T-helper 2 cell treated with Interferon-gamma antibody and Interleukin-4, amounts not matched to agents 5 μg/mL and 100 μg/mL, for 36 hours (primary cell): ENCODE results near the gene CDK19.

ENCODE experiments used
- DNase-seq: peaks from one replicate; pipeline ENCODE4 v3.0.0; 2021; ENCODE audit warnings: low spot score
- H3K27ac Mint-ChIP-seq: one replicate; pipeline ENCODE4 v1.8.0; 2021; ENCODE audit warnings: mild to moderate bottlenecking, mixed read lengths
- H3K27me3 Mint-ChIP-seq: one replicate; pipeline ENCODE4 v1.8.0; 2021; ENCODE audit warnings: low read depth, mixed read lengths
- H3K36me3 Mint-ChIP-seq: one replicate; pipeline ENCODE4 v1.8.0; 2021; ENCODE audit warnings: low read depth, mixed read lengths
- H3K4me1 Mint-ChIP-seq: one replicate; pipeline ENCODE4 v1.8.0; 2021; ENCODE audit warnings: low read depth, mixed read lengths
- H3K4me3 Mint-ChIP-seq: one replicate; pipeline ENCODE4 v1.8.0; 2022; ENCODE audit warnings: mild to moderate bottlenecking, moderate library complexity, mixed read lengths
- H3K9me3 Mint-ChIP-seq: one replicate; pipeline ENCODE4 v1.8.0; 2021; ENCODE audit warnings: mixed read lengths

Gene CDK19

GRCh38 chr6:110661414-110661813 lies 153.9 kb downstream of the CDK19 start:
- no peak for DNase-seq
- H3K4me1 Mint-ChIP-seq: peaks cover 9% of the 10 kb centered on the region
- no peak overlapping the region for H3K27ac Mint-ChIP-seq
- H3K36me3 Mint-ChIP-seq: peaks cover 32% of the 10 kb centered on the region
- peaks cover 5% of the 10 kb centered on the region for H3K9me3 Mint-ChIP-seq
- H3K27me3 Mint-ChIP-seq: no peaks in the 10 kb centered on the region
- H3K4me3 Mint-ChIP-seq: no peak overlapping the region

DNA sequence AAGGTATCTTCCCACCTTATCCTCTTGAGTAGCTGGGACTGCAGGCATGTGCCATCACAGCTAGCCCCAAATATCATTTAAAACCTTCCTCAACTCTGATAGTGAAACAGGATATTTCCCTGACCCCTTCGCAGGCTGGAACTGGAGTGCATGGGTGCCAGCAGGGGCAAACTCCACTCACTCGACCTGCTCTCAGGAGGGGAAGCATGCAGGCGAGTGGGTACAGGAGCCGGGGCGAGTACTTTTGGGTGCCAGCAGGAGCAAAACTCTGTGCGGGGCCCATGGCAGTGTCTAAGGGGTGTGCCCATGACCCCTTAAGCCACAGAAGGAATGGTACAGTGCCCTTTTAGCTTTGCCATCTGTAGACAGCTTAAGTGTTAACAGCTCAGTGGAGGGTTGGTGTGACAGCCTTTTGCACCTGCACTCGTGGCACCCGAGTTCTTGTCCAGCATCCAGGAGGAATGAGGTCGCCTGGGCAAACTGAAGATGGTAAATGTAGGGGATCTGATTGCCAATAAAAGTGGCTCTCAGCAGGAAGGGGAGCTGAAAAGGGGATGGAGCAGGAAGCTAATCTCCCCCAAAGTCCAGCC lies 155.1 kb downstream of the CDK19 start:
- Mint-ChIP-seq H3K27me3 (no peaks in the 10 kb centered on the region), H3K4me1 (peaks cover 7% of the 10 kb centered on the region), H3K9me3 (peaks cover 5% of the 10 kb centered on the region), H3K4me3 (no peak overlapping the region), H3K36me3 (peaks cover 37% of the 10 kb centered on the region), H3K27ac (no peak overlapping the region)
- DNase-seq: no peak

GRCh38 chr6:110658631-110659211 lies 156.5 kb downstream of the CDK19 start:
- H3K4me1 Mint-ChIP-seq: peaks cover 7% of the 10 kb centered on the region
- no peak overlapping the region for H3K4me3 Mint-ChIP-seq
- peaks cover 5% of the 10 kb centered on the region for H3K9me3 Mint-ChIP-seq
- H3K36me3 Mint-ChIP-seq: peaks cover 28% of the 10 kb centered on the region
- no peaks in the 10 kb centered on the region for H3K27me3 Mint-ChIP-seq
- no peak for DNase-seq
- no peak overlapping the region for H3K27ac Mint-ChIP-seq

GRCh38 chr6:110656492-110656891 lies 158.8 kb downstream of the CDK19 start:
- DNase-seq: no peak
- Mint-ChIP-seq H3K4me1 (peaks cover 15% of the 10 kb centered on the region), H3K36me3 (peaks cover 25% of the 10 kb centered on the region), H3K4me3 (no peak overlapping the region), H3K27me3 (no peaks in the 10 kb centered on the region), H3K9me3 (peaks cover 5% of the 10 kb centered on the region), H3K27ac (no peak overlapping the region)

- Mint-ChIP-seq H3K9me3 (peaks cover 3% of the 10 kb centered on the region), H3K27ac (no peak overlapping the region), H3K4me3 (no peak overlapping the region)
These were observed 159.4 kb downstream of the CDK19 start for GRCh38 chr6:110655821-110656220.

GRCh38 chr6:110654096-110654820 lies 161.0 kb downstream of the CDK19 start:
- H3K27ac Mint-ChIP-seq: no peak overlapping the region
- DNase-seq: no peak

More at GRCh38 chr6:110655821-110656220, 159.4 kb downstream of the CDK19 start:
- no peak for DNase-seq
- Mint-ChIP-seq H3K4me1 (peaks cover 19% of the 10 kb centered on the region), H3K36me3 (peaks cover 23% of the 10 kb centered on the region), H3K27me3 (no peaks in the 10 kb centered on the region)

DNA sequence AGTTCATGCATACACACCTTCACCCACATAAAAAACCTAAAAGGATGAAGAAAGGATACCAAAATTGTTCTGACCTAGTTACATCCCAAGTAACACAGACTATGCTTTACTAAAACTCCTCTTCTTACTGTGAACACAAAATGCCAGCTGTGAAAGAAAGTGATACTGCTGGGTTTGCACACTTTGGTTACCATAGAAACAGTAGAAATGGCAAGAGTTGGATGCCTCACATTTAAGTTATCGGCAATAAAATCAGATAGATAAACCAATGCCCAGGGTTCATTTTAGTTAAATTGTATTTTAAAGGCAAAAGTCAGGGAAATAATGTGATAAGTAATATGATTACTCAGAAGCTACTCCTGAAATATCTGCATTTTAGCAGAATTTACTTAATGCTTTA lies 161.9 kb downstream of the CDK19 start:
- Mint-ChIP-seq H3K4me3 (no peak overlapping the region), H3K36me3 (peaks cover 22% of the 10 kb centered on the region), H3K27ac (no peak overlapping the region), H3K9me3 (no peaks in the 10 kb centered on the region), H3K4me1 (peaks cover 24% of the 10 kb centered on the region), H3K27me3 (no peaks in the 10 kb centered on the region)
- DNase-seq: no peak

More at GRCh38 chr6:110654096-110654820, 161.0 kb downstream of the CDK19 start:
- Mint-ChIP-seq H3K9me3 (no peaks in the 10 kb centered on the region), H3K36me3 (peaks cover 19% of the 10 kb centered on the region), H3K4me1 (peaks cover 21% of the 10 kb centered on the region), H3K27me3 (no peaks in the 10 kb centered on the region), H3K4me3 (no peak overlapping the region)

- no peak for DNase-seq
- Mint-ChIP-seq H3K27ac (peak overlapping the region; percentile 4), H3K4me1 (peaks cover 31% of the 10 kb centered on the region), H3K36me3 (peaks cover 25% of the 10 kb centered on the region), H3K9me3 (no peaks in the 10 kb centered on the region), H3K4me3 (no peak overlapping the region), H3K27me3 (no peaks in the 10 kb centered on the region)
These were observed 162.7 kb downstream of the CDK19 start for GRCh38 chr6:110652520-110652919.

GRCh38 chr6:110650755-110651154 lies 164.5 kb downstream of the CDK19 start:
- DNase-seq: no peak
- Mint-ChIP-seq H3K27me3 (no peaks in the 10 kb centered on the region), H3K9me3 (peaks cover 3% of the 10 kb centered on the region), H3K27ac (no peak overlapping the region), H3K4me3 (no peak overlapping the region), H3K36me3 (peaks cover 34% of the 10 kb centered on the region), H3K4me1 (peaks cover 38% of the 10 kb centered on the region)

DNA sequence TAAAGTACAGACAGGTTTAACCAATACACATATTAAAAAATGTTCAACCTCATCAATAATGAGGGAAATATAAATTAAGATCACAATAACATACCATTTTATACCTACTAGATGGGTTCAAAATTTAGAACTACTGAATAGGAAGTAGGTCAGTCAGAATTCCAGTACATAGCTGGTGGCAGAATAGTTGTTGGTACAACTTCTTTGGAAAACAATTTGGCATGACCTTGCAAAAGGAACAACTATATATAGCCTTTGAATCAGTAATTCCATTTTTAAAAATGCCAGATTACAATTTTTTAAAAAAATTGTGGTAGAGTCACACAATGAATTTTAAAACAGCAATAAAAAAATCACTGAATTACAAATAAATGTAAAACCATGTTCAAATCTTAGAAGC lies 165.6 kb downstream of the CDK19 start:
- Mint-ChIP-seq H3K4me3 (no peak overlapping the region), H3K4me1 (peaks cover 41% of the 10 kb centered on the region), H3K36me3 (peaks cover 37% of the 10 kb centered on the region), H3K27me3 (no peaks in the 10 kb centered on the region), H3K27ac (no peak overlapping the region), H3K9me3 (peaks cover 9% of the 10 kb centered on the region)
- no peak for DNase-seq

GRCh38 chr6:110646951-110647910 lies 168.0 kb downstream of the CDK19 start:
- H3K27ac Mint-ChIP-seq: peak overlapping the region; percentile 77
- no peaks in the 10 kb centered on the region for H3K27me3 Mint-ChIP-seq
- DNase-seq: no peak
- H3K4me3 Mint-ChIP-seq: peak overlapping the region; percentile 40
- H3K4me1 Mint-ChIP-seq: peaks cover 33% of the 10 kb centered on the region
- H3K9me3 Mint-ChIP-seq: peaks cover 9% of the 10 kb centered on the region
- peaks cover 47% of the 10 kb centered on the region for H3K36me3 Mint-ChIP-seq

DNA sequence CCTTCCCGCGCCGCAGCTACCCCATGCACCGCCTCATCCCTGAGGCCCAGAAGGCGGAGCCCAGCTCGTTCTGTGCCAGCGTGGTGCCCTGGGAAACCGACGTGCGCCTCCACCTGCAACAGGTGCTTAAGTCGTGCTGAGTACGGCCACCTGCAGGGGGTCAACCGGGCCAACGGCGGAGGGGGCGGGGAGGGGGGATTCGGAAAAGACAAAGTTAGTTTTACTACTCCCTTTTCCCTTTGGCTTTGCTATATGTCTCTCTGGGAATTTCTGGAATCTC lies 168.9 kb downstream of the CDK19 start:
- Mint-ChIP-seq H3K27ac (no peak overlapping the region), H3K4me3 (no peak overlapping the region), H3K36me3 (peaks cover 48% of the 10 kb centered on the region), H3K27me3 (no peaks in the 10 kb centered on the region), H3K4me1 (peaks cover 31% of the 10 kb centered on the region), H3K9me3 (peaks cover 9% of the 10 kb centered on the region)
- DNase-seq: no peak

DNA sequence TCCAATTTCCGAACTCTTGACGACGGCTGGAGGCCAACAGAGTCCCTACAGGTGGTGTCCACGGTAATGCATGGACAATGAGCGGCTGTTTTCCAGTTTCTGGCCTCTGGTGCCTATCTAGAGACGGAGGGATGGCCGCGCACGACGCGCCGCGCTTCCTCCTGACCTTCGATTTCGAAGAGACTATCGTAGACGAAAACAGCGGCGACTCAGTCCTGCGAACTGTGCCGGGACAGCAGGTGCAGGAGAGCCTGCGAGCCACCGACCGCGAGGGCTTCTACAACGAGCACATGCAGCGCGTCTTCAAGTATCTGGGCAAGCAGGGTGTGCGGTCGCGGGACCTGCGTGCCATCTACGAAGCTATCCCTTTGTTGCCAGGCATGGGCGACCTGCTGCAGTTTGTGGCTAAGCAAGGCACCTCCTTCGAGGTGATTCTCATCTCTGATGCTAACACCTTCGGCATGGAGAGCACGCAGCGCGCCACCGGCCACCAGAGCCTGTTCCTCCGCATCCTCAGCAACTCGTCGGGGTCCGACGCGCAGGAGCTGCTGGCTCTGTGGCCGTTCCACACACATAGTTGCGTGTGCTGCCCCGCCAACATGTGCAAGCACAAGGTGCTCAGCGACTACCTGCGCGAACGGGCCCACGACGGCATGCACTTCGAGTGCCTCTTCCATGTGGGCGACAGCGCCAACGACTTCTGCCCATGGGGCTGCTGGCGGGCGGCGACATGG lies 169.4 kb downstream of the CDK19 start:
- peaks cover 28% of the 10 kb centered on the region for H3K4me1 Mint-ChIP-seq
- no peak for DNase-seq
- no peak overlapping the region for H3K27ac Mint-ChIP-seq
- H3K36me3 Mint-ChIP-seq: peaks cover 47% of the 10 kb centered on the region
- no peaks in the 10 kb centered on the region for H3K27me3 Mint-ChIP-seq
- no peak overlapping the region for H3K4me3 Mint-ChIP-seq
- H3K9me3 Mint-ChIP-seq: peaks cover 9% of the 10 kb centered on the region
